GM12878 (cell line): ENCODE results near the gene RSPO3. TPM values are rescaled to one million over a fixed set of nuclear protein-coding genes. Genes with fewer than 3 reads are reported as not detected.

Experiments
- ASH2L ChIP-seq: fragments of 300-600, 200-600 bp; sonication (generic); IDR thresholded peaks from 2 replicates; pipeline ENCODE4 v1.6.1; 2017; ENCODE audit warnings: low read depth, mild to moderate bottlenecking, borderline replicate concordance
- BRCA1 ChIP-seq: IDR thresholded peaks from 2 replicates; pipeline ENCODE4 v1.6.1; 2011; ENCODE audit warnings: low read depth, low read length, improper control_type of control experiment
- EED ChIP-seq: sonication (generic); IDR thresholded peaks from 2 replicates; pipeline ENCODE4 v1.6.1; 2016; ENCODE audit warnings: antibody characterized with exemption, low read depth
- NR2C1 ChIP-seq: fragments of 450-650 bp; IDR thresholded peaks from 2 replicates; pipeline ENCODE4 v1.6.1; 2017; ENCODE audit warnings: antibody characterized with exemption, mild to moderate bottlenecking, moderate library complexity
- NRF1 ChIP-seq: conservative IDR thresholded peaks from 2 replicates; pipeline ENCODE4 v1.6.1; 2011; ENCODE audit warnings: mild to moderate bottlenecking, low read depth, low read length, improper control_type of control experiment
- TBL1XR1 ChIP-seq: IDR thresholded peaks from 2 replicates; pipeline ENCODE4 v1.6.1; 2012; ENCODE audit warnings: low read depth, low read length, improper control_type of control experiment
- polyA plus RNA-seq, 11 experiments: library from polyadenylated mRNA; depleted of rRNA in 4 of 11; unstranded in 6 of 11; stranded (reverse) in 5 of 11; fragments of >200 nt; fragmentation: Nextera tagmentation in 4 of 11; fragmentation: Illumina TruSeq in 1 of 11; extraction: Ambion mirVana in 4 of 11; extraction: Trizol in 1 of 11; gene quantifications; 1 replicate in 1 of 11; 2 replicates in 10 of 11; pipeline versions ENCODE4 v1.2.1 to v1.2.3, GENCODE V29; 2011 to 2016; ENCODE audit warnings: inconsistent platforms in 2 of 11, missing spikeins in 2 of 11, low read depth in 1 of 11
- total RNA-seq, 4 experiments: library from RNA; depleted of rRNA in 3 of 4; stranded (reverse); fragments of >200 nt in 3 of 4; fragmentation: Illumina TruSeq in 1 of 4; extraction: Trizol in 1 of 4; gene quantifications; 2 replicates each; pipeline versions ENCODE4 v1.2.1 to v1.2.3, GENCODE V29; 2013 to 2021
- TF ChIP-seq, protein P1 (sequence below): fragments of 450-650 bp; IDR thresholded peaks from 2 replicates; pipeline ENCODE4 v1.6.1; 2016; ENCODE audit warnings: mild to moderate bottlenecking
- TF ChIP-seq, protein P2 (sequence below): fragments of 450-650 bp; formaldehyde crosslinking; IDR thresholded peaks from 2 replicates; pipeline ENCODE4 v1.4.0; 2022; ENCODE audit warnings: mild to moderate bottlenecking, moderate library complexity
- TF ChIP-seq, protein P3 (sequence below): IDR thresholded peaks from 2 replicates; pipeline ENCODE4 v1.6.1; 2012; ENCODE audit warnings: improper control_type of control experiment, low read depth, low read length; ENCODE audit not compliant: insufficient replicate concordance

The RSPO3 gene
- total and polyA plus RNA-seq, 10 of the 15 experiments (the other 5 are each of a cell fraction or from before 2014, with no cell fraction given): 0.16 TPM; not detected in 9

DNA sequence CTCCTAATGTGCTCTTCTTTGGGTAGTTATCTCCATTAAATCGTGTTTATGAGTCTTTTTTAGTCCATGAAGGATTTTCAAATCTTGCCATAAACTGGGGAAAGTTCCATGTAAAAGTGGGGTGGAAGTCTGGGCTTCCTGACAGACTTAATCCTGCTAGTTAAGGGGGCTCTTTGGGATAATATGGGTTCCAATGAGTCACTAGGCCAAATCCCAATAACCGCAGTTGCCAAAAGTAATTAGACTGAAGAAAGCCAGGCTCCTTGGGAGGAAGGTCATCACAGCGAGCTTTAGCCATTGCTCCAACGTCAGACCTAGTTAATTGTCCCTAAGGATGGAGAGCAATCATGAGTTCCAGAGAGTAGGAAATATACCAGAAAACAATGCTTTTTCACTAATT, 10.8 kb downstream of the RSPO3 start (continued):
- TF ChIP-seq NRF1 (no peak), BRCA1 (no peak), NR2C1 (no peak), EED (no peak), ASH2L (no peak), TBL1XR1 (no peak)
- TF ChIP-seq, protein P1, sequence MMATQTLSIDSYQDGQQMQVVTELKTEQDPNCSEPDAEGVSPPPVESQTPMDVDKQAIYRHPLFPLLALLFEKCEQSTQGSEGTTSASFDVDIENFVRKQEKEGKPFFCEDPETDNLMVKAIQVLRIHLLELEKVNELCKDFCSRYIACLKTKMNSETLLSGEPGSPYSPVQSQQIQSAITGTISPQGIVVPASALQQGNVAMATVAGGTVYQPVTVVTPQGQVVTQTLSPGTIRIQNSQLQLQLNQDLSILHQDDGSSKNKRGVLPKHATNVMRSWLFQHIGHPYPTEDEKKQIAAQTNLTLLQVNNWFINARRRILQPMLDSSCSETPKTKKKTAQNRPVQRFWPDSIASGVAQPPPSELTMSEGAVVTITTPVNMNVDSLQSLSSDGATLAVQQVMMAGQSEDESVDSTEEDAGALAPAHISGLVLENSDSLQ: no peak
- TF ChIP-seq, protein P2, sequence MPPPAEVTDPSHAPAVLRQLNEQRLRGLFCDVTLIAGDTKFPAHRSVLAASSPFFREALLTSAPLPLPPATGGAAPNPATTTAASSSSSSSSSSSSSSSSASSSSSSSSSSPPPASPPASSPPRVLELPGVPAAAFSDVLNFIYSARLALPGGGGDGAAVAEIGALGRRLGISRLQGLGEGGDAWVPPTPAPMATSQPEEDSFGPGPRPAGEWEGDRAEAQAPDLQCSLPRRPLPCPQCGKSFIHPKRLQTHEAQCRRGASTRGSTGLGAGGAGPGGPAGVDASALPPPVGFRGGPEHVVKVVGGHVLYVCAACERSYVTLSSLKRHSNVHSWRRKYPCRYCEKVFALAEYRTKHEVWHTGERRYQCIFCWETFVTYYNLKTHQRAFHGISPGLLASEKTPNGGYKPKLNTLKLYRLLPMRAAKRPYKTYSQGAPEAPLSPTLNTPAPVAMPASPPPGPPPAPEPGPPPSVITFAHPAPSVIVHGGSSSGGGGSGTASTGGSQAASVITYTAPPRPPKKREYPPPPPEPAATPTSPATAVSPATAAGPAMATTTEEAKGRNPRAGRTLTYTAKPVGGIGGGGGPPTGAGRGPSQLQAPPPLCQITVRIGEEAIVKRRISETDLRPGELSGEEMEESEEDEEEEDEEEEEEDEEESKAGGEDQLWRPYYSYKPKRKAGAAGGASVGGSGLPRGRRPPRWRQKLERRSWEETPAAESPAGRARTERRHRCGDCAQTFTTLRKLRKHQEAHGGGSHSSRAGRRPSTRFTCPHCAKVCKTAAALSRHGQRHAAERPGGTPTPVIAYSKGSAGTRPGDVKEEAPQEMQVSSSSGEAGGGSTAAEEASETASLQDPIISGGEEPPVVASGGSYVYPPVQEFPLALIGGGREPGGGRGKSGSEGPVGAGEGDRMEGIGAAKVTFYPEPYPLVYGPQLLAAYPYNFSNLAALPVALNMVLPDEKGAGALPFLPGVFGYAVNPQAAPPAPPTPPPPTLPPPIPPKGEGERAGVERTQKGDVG (CRISPR knock-in tag): no peak
- TF ChIP-seq, protein P3, sequence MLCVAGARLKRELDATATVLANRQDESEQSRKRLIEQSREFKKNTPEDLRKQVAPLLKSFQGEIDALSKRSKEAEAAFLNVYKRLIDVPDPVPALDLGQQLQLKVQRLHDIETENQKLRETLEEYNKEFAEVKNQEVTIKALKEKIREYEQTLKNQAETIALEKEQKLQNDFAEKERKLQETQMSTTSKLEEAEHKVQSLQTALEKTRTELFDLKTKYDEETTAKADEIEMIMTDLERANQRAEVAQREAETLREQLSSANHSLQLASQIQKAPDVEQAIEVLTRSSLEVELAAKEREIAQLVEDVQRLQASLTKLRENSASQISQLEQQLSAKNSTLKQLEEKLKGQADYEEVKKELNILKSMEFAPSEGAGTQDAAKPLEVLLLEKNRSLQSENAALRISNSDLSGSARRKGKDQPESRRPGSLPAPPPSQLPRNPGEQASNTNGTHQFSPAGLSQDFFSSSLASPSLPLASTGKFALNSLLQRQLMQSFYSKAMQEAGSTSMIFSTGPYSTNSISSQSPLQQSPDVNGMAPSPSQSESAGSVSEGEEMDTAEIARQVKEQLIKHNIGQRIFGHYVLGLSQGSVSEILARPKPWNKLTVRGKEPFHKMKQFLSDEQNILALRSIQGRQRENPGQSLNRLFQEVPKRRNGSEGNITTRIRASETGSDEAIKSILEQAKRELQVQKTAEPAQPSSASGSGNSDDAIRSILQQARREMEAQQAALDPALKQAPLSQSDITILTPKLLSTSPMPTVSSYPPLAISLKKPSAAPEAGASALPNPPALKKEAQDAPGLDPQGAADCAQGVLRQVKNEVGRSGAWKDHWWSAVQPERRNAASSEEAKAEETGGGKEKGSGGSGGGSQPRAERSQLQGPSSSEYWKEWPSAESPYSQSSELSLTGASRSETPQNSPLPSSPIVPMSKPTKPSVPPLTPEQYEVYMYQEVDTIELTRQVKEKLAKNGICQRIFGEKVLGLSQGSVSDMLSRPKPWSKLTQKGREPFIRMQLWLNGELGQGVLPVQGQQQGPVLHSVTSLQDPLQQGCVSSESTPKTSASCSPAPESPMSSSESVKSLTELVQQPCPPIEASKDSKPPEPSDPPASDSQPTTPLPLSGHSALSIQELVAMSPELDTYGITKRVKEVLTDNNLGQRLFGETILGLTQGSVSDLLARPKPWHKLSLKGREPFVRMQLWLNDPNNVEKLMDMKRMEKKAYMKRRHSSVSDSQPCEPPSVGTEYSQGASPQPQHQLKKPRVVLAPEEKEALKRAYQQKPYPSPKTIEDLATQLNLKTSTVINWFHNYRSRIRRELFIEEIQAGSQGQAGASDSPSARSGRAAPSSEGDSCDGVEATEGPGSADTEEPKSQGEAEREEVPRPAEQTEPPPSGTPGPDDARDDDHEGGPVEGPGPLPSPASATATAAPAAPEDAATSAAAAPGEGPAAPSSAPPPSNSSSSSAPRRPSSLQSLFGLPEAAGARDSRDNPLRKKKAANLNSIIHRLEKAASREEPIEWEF: no peak
